HepG2 (cell line): ENCODE data around the gene PTCH1. TPM values are rescaled to one million over a fixed set of nuclear protein-coding genes. Genes with fewer than 3 reads are reported as not detected.

Source experiments
- ATF7 ChIP-seq, 2 experiments: fragments of 450-650 bp in 1 of 2; sonication (generic) in 1 of 2; formaldehyde crosslinking in 1 of 2; IDR thresholded peaks; 2 replicates each; pipeline versions ENCODE4 v1.4.0 to v1.6.1; 2016 to 2020; ENCODE audit warnings: antibody characterized with exemption in 1 of 2, mild to moderate bottlenecking in 1 of 2, missing genetic modification reagents in 1 of 2
- KDM5A ChIP-seq: fragments of 200-600 bp; sonication (generic); IDR thresholded peaks from 2 replicates; pipeline ENCODE4 v1.7.0; 2018; ENCODE audit warnings: antibody characterized with exemption, mild to moderate bottlenecking, low read length, borderline replicate concordance
- KLF16 ChIP-seq, 2 experiments: sonication (generic) in 1 of 2; formaldehyde crosslinking in 1 of 2; IDR thresholded peaks; 2 replicates each; pipeline versions ENCODE4 v1.6.1 to v1.8.0; 2016 to 2023; ENCODE audit warnings: missing genetic modification reagents in 2 of 2, missing compliant biosample characterization in 1 of 2
- MTA1 ChIP-seq: sonication (generic); formaldehyde crosslinking; IDR thresholded peaks from 2 replicates; pipeline ENCODE4 v1.4.0; 2020; ENCODE audit warnings: missing genetic modification reagents, mild to moderate bottlenecking, borderline replicate concordance
- RNF219 ChIP-seq: sonication (generic); formaldehyde crosslinking; IDR thresholded peaks from 2 replicates; pipeline ENCODE4 v1.5.0; 2020; ENCODE audit warnings: mild to moderate bottlenecking, missing genetic modification reagents
- SIN3A ChIP-seq: IDR thresholded peaks from 2 replicates; pipeline ENCODE4 v1.6.1; 2011; ENCODE audit warnings: low read depth, mild to moderate bottlenecking, control low read depth, low read length, borderline replicate concordance
- SIX4 ChIP-seq: sonication (generic); formaldehyde crosslinking; IDR thresholded peaks from 2 replicates; pipeline ENCODE4 v1.4.0; 2020; ENCODE audit warnings: missing genetic modification reagents
- SMAD3 ChIP-seq: sonication (generic); formaldehyde crosslinking; IDR thresholded peaks from 2 replicates; pipeline ENCODE4 v1.4.0; 2020; ENCODE audit warnings: missing genetic modification reagents
- SSRP1 ChIP-seq: IDR thresholded peaks from 2 replicates; pipeline ENCODE4 v1.6.1; 2016; ENCODE audit warnings: control low read depth
- TOPORS ChIP-seq: sonication (generic); formaldehyde crosslinking; IDR thresholded peaks from 2 replicates; pipeline ENCODE4 v1.8.0; 2023; ENCODE audit warnings: mild to moderate bottlenecking, missing genetic modification reagents
- XBP1 ChIP-seq: sonication (generic); formaldehyde crosslinking; IDR thresholded peaks from 2 replicates; pipeline ENCODE4 v1.5.0; 2020; ENCODE audit warnings: missing genetic modification reagents
- ZNF407 ChIP-seq: sonication (generic); formaldehyde crosslinking; IDR thresholded peaks from one replicate; pipeline ENCODE4 v1.5.1; 2020; ENCODE audit warnings: mild to moderate bottlenecking, missing genetic modification reagents; ENCODE audit errors: not compliant biosample characterization
- ZNF776 ChIP-seq: sonication (generic); formaldehyde crosslinking; IDR thresholded peaks from 2 replicates; pipeline ENCODE4 v1.4.0; 2020; ENCODE audit warnings: mild to moderate bottlenecking, missing genetic modification reagents
- ZSCAN29 ChIP-seq: sonication (generic); formaldehyde crosslinking; conservative IDR thresholded peaks from 2 replicates; pipeline ENCODE4 v1.4.0; 2020; ENCODE audit warnings: mild to moderate bottlenecking, missing genetic modification reagents
- polyA plus RNA-seq, 8 experiments: library from polyadenylated mRNA; depleted of rRNA in 3 of 8; stranded (reverse) in 7 of 8; unstranded in 1 of 8; fragments of >200 nt; fragmentation: Illumina TruSeq in 4 of 8; extraction: Trizol in 4 of 8; gene quantifications; 2 replicates each; pipeline versions ENCODE4 v1.2.1 to v1.2.3, GENCODE V29; 2011 to 2016; ENCODE audit warnings: low read depth in 4 of 8, missing spikeins in 1 of 8, mixed read lengths in 1 of 8; ENCODE audit not compliant: insufficient read depth in 1 of 8
- total RNA-seq, 5 experiments: library from RNA; depleted of rRNA; stranded (reverse); fragments of >200 nt; fragmentation: Illumina TruSeq; extraction: Trizol; gene quantifications; 2 replicates each; pipeline ENCODE4 v1.2.3, GENCODE V29; 2016; ENCODE audit warnings: low read depth in 1 of 5
- TF ChIP-seq, protein P1 (sequence below): sonication (generic); formaldehyde crosslinking; IDR thresholded peaks from 2 replicates; pipeline ENCODE4 v1.5.0; 2020; ENCODE audit warnings: missing genetic modification reagents

The PTCH1 gene
- total and polyA plus RNA-seq, 2 of the 13 experiments (the other 11 are each of a cell fraction or from before 2014, with no cell fraction given): 2.8 to 3.9 TPM

DNA sequence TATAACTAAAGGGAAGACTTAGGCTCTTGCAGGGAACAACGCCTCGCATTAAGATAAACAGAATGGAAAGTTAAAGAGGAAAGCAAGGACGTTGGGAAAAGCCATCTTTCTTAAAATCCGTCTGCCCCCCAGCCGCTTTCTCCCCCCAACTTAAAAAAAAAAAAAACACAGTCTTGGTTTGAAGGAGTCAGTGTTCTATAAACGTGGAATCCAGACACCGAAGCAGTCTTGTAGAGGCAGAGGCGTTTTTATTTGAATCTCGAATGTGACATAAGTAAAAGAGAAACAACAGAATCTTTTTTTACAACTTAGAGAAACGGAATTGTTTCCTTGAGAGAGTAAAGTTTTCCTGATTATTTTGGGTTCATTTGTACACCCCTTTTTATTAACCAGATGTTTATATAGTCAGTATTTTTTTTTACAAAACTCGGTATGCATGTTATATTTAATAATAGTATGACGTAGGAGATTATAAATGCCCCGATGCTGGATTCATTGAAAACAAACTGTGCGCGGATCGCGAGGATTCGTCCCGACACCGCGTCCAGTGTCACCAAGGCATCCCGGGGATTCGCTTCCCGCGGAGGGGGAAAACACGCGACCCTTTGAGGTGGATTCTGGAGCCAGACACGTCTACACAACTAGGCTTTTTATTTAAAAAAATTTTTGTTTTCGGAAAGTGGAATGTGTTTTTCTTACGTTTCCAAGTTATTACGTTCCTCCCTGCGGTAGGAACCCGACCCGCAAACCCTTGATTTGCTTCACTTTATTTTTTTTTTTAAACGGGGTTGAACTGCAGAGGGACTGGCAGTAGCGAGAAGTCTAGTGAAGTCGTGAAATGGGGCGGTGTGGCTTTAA is 6.7 kb downstream of the PTCH1 start (continued):
- TF ChIP-seq SMAD3 (CRISPR knock-in tag): no peak
- TF ChIP-seq TOPORS: no peak
- TF ChIP-seq SSRP1 (CRISPR knock-in tag): no peak
- TF ChIP-seq, protein P1, sequence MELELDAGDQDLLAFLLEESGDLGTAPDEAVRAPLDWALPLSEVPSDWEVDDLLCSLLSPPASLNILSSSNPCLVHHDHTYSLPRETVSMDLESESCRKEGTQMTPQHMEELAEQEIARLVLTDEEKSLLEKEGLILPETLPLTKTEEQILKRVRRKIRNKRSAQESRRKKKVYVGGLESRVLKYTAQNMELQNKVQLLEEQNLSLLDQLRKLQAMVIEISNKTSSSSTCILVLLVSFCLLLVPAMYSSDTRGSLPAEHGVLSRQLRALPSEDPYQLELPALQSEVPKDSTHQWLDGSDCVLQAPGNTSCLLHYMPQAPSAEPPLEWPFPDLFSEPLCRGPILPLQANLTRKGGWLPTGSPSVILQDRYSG (CRISPR knock-in tag): no peak
- TF ChIP-seq ZNF407: peak; percentile 5
- TF ChIP-seq KLF16 (CRISPR knock-in tag; IDR thresholded peaks at IDR 0.05): no peak
- TF ChIP-seq MTA1 (CRISPR knock-in tag): no peak
- peak; percentile 8; the same call in 1 of the 2 replicates for TF ChIP-seq SIN3A
- TF ChIP-seq XBP1 (CRISPR knock-in tag): no peak
- TF ChIP-seq ZSCAN29 (CRISPR knock-in tag): no peak
- peak; percentile 58; the same call in 1 of the 2 replicates for TF ChIP-seq KDM5A
- TF ChIP-seq ZNF776 (CRISPR knock-in tag): no peak
- TF ChIP-seq ATF7 (IDR thresholded peaks at IDR 0.05): no peak
- 0 out of 2 replicates have a peak, but pooled peaks have one; percentile 0 for TF ChIP-seq ATF7 (CRISPR knock-in tag; IDR thresholded peaks at IDR 0.05)
- no peak for TF ChIP-seq SIX4 (CRISPR knock-in tag)
- TF ChIP-seq RNF219 (CRISPR knock-in tag): 0 out of 2 replicates have a peak, but pooled peaks have one; percentile 52
